ENCODE results near the gene EMC10.

Gene EMC10

DNA sequence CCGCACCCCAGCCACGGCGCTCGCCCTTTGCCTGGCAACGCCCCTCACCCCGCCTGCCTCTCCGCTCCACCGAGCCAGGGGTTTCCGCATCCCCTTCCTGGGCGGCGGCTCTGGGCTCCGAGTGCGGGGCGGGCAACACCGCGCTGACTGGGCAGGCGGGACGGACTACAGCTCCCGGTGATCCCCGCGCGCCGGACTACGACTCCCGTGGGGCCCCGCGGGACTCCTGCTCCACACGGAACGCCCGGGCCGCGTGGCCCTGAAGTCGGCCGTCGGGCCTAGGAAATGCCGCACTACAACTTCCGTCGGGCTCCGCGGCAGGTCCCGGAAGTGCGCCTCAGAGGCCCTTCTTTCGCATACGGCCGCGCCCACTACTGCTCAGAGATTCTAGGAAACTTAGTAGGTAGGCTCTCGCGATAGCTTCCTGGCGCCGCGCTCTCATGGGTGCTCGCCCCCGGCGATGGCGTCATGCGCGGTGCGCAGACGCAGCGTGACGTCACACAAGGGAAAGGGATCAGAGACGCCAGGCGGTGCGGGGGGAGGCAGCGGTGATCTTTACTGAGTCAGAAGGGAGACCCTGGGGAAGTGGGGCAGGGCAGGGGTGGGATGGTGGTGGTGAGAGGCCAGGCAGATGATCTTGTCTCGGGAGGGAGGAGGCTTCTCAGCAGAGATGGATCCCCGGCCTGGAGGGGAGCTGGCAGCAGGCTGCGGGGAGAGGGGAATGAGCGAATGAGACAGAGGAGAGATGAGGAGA, 34.9 kb downstream of the EMC10 start, which contains the start of gene JOSD2 (continued):
- TF ChIP-seq, protein P1, sequence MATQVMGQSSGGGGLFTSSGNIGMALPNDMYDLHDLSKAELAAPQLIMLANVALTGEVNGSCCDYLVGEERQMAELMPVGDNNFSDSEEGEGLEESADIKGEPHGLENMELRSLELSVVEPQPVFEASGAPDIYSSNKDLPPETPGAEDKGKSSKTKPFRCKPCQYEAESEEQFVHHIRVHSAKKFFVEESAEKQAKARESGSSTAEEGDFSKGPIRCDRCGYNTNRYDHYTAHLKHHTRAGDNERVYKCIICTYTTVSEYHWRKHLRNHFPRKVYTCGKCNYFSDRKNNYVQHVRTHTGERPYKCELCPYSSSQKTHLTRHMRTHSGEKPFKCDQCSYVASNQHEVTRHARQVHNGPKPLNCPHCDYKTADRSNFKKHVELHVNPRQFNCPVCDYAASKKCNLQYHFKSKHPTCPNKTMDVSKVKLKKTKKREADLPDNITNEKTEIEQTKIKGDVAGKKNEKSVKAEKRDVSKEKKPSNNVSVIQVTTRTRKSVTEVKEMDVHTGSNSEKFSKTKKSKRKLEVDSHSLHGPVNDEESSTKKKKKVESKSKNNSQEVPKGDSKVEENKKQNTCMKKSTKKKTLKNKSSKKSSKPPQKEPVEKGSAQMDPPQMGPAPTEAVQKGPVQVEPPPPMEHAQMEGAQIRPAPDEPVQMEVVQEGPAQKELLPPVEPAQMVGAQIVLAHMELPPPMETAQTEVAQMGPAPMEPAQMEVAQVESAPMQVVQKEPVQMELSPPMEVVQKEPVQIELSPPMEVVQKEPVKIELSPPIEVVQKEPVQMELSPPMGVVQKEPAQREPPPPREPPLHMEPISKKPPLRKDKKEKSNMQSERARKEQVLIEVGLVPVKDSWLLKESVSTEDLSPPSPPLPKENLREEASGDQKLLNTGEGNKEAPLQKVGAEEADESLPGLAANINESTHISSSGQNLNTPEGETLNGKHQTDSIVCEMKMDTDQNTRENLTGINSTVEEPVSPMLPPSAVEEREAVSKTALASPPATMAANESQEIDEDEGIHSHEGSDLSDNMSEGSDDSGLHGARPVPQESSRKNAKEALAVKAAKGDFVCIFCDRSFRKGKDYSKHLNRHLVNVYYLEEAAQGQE (tag by site-specific recombination; IDR thresholded peaks at IDR 0.05): no peak; the same call in 1 of the 2 replicates
- peak; percentile 97 for TF ChIP-seq ZBTB17 (tag by site-specific recombination; IDR thresholded peaks at IDR 0.05)
- TF ChIP-seq, protein P2, sequence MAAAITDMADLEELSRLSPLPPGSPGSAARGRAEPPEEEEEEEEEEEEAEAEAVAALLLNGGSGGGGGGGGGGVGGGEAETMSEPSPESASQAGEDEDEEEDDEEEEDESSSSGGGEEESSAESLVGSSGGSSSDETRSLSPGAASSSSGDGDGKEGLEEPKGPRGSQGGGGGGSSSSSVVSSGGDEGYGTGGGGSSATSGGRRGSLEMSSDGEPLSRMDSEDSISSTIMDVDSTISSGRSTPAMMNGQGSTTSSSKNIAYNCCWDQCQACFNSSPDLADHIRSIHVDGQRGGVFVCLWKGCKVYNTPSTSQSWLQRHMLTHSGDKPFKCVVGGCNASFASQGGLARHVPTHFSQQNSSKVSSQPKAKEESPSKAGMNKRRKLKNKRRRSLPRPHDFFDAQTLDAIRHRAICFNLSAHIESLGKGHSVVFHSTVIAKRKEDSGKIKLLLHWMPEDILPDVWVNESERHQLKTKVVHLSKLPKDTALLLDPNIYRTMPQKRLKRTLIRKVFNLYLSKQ (tag by site-specific recombination; IDR thresholded peaks at IDR 0.05; ENCODE audit: borderline replicate concordance): no peak
- peak; percentile 64; the same call in 1 of the 2 replicates for TF ChIP-seq ZNF843 (tag by site-specific recombination; IDR thresholded peaks at IDR 0.05)
- no peak; the same call in 1 of the 2 replicates for TF ChIP-seq GFI1B (tag by site-specific recombination; IDR thresholded peaks at IDR 0.05)
- TF ChIP-seq ZNF558 (tag by site-specific recombination; IDR thresholded peaks at IDR 0.05): 0 out of 2 replicates have a peak, but pooled peaks have one; percentile 17
- TF ChIP-seq, protein P3, sequence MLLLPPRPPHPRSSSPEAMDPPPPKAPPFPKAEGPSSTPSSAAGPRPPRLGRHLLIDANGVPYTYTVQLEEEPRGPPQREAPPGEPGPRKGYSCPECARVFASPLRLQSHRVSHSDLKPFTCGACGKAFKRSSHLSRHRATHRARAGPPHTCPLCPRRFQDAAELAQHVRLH (tag by site-specific recombination; IDR thresholded peaks at IDR 0.05): peak; percentile 76
- TF ChIP-seq ZNF350 (tag by site-specific recombination; IDR thresholded peaks at IDR 0.05): no peak
- no peak for TF ChIP-seq ZNF785 (tag by site-specific recombination; IDR thresholded peaks at IDR 0.05)
- no peak for TF ChIP-seq ZNF670 (tag by site-specific recombination; IDR thresholded peaks at IDR 0.05; ENCODE audit: low read depth)
- TF ChIP-seq ZBTB20 (tag by site-specific recombination; IDR thresholded peaks at IDR 0.05): peak; percentile 91
- TF ChIP-seq, protein P4, sequence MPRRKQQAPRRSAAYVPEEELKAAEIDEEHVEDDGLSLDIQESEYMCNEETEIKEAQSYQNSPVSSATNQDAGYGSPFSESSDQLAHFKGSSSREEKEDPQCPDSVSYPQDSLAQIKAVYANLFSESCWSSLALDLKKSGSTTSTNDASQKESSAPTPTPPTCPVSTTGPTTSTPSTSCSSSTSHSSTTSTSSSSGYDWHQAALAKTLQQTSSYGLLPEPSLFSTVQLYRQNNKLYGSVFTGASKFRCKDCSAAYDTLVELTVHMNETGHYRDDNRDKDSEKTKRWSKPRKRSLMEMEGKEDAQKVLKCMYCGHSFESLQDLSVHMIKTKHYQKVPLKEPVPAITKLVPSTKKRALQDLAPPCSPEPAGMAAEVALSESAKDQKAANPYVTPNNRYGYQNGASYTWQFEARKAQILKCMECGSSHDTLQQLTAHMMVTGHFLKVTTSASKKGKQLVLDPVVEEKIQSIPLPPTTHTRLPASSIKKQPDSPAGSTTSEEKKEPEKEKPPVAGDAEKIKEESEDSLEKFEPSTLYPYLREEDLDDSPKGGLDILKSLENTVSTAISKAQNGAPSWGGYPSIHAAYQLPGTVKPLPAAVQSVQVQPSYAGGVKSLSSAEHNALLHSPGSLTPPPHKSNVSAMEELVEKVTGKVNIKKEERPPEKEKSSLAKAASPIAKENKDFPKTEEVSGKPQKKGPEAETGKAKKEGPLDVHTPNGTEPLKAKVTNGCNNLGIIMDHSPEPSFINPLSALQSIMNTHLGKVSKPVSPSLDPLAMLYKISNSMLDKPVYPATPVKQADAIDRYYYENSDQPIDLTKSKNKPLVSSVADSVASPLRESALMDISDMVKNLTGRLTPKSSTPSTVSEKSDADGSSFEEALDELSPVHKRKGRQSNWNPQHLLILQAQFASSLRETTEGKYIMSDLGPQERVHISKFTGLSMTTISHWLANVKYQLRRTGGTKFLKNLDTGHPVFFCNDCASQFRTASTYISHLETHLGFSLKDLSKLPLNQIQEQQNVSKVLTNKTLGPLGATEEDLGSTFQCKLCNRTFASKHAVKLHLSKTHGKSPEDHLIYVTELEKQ (tag by site-specific recombination; IDR thresholded peaks at IDR 0.05; ENCODE audit: borderline replicate concordance): no peak
- TF ChIP-seq ATF2 (tag by site-specific recombination; IDR thresholded peaks at IDR 0.05; ENCODE audit: low read depth): peak; percentile 99
- TF ChIP-seq, protein P5, sequence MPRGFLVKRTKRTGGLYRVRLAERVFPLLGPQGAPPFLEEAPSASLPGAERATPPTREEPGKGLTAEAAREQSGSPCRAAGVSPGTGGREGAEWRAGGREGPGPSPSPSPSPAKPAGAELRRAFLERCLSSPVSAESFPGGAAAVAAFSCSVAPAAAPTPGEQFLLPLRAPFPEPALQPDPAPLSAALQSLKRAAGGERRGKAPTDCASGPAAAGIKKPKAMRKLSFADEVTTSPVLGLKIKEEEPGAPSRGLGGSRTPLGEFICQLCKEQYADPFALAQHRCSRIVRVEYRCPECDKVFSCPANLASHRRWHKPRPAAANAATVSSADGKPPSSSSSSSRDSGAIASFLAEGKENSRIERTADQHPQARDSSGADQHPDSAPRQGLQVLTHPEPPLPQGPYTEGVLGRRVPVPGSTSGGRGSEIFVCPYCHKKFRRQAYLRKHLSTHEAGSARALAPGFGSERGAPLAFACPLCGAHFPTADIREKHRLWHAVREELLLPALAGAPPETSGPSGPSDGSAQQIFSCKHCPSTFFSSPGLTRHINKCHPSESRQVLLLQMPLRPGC (tag by site-specific recombination; IDR thresholded peaks at IDR 0.05): no peak
- no peak for TF ChIP-seq ZNF354C (tag by site-specific recombination; IDR thresholded peaks at IDR 0.05; ENCODE audit: borderline replicate concordance, low read depth)
- TF ChIP-seq, protein P6, sequence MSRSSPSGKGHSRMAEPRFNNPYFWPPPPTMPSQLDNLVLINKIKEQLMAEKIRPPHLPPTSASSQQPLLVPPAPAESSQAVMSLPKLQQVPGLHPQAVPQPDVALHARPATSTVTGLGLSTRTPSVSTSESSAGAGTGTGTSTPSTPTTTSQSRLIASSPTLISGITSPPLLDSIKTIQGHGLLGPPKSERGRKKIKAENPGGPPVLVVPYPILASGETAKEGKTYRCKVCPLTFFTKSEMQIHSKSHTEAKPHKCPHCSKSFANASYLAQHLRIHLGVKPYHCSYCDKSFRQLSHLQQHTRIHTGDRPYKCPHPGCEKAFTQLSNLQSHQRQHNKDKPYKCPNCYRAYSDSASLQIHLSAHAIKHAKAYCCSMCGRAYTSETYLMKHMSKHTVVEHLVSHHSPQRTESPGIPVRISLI (tag by site-specific recombination; IDR thresholded peaks at IDR 0.05): no peak
- no peak for TF ChIP-seq ZFP41 (tag by site-specific recombination; IDR thresholded peaks at IDR 0.05; ENCODE audit: borderline replicate concordance)
- TF ChIP-seq ZNF624 (tag by site-specific recombination; IDR thresholded peaks at IDR 0.05): no peak
- peak; percentile 100 for TF ChIP-seq ZNF629 (tag by site-specific recombination; IDR thresholded peaks at IDR 0.05)
- no peak for TF ChIP-seq ZNF16 (tag by site-specific recombination; IDR thresholded peaks at IDR 0.05; ENCODE audit: low read depth)

Measured in HEK293 (cell line).